K562 (cell line): Measurements from ENCODE around the gene TMTC2. TPM values are rescaled to one million over a fixed set of nuclear protein-coding genes. Genes with fewer than 3 reads are reported as not detected.

Source experiments
- ATAC-seq: fragments of 200-7000 bp; cut with Tn5 transposase; 3 replicates; pipeline ENCODE4 v1.9.1; 2020; ENCODE audit warnings: moderate library complexity
- BruUV-seq: library from RNA; stranded (reverse); fragments of 400-500 nt; replicated peaks from 2 replicates; lab custom pipeline; 2021; lab: Mats Ljungman, UMichigan
- CTCF ChIA-PET: fragments of 300-600 bp; formaldehyde crosslinking; extraction: SDS; loops from one replicate; lab custom pipeline; 2021; ENCODE audit warnings: low intra/inter-chr PET ratio; lab: Yijun Ruan, JAX
- POLR2A ChIA-PET: fragments of 300-600, 350-650 bp; sonication (Branson Sonifier 250); formaldehyde crosslinking; extraction: SDS; loops from one replicate; lab custom pipeline; 2021; ENCODE audit warnings: antibody characterized with exemption, inconsistent platforms; lab: Yijun Ruan, JAX
- DNase-seq, 4 experiments: peaks; one replicate each; pipeline versions ENCODE4 v3.0.0 to v3.0.0-alpha.2; 2011 to 2018; ENCODE audit warnings: low spot score in 3 of 4, mixed read lengths in 3 of 4; ENCODE audit errors: extremely low read depth in 1 of 4
- FAIRE-seq: peaks from 2 replicates; lab custom pipeline; 2011; peaks lifted over from hg19 to GRCh38; lab: Jason Lieb, UNC
- H2AFZ ChIP-seq: 2 replicates; pipeline ENCODE4 v1.6.0; 2011; ENCODE audit warnings: low read depth, low read length, control low read depth, inconsistent platforms
- H3K27ac ChIP-seq: fragments of 200-600 bp; 3 replicates; pipeline ENCODE4 v1.8.0; 2011; ENCODE audit warnings: low read depth, mild to moderate bottlenecking, control low read depth, inconsistent platforms, low read length, moderate library complexity, mixed read lengths; ENCODE audit errors: extremely low read depth
- H3K27me3 ChIP-seq, 2 experiments: fragments of 300-600 bp in 1 of 2; 2 replicates in 1 of 2; 3 replicates in 1 of 2; pipeline versions ENCODE4 v1.6.0 to v1.8.0; 2011; ENCODE audit warnings: inconsistent platforms in 2 of 2, low read length in 2 of 2, mild to moderate bottlenecking in 1 of 2, mixed read lengths in 1 of 2, moderate library complexity in 1 of 2; ENCODE audit not compliant: control insufficient read depth in 2 of 2, insufficient read depth in 2 of 2
- H3K36me3 ChIP-seq: fragments of 300-600 bp; 3 replicates; pipeline ENCODE4 v1.8.0; 2011; ENCODE audit warnings: mild to moderate bottlenecking, low read length, inconsistent platforms; ENCODE audit not compliant: control insufficient read depth, insufficient read depth
- H3K4me1 ChIP-seq, 2 experiments: fragments of 200-600 bp in 1 of 2; replicated peaks in 1 of 2; 2 replicates in 1 of 2; 3 replicates in 1 of 2; pipeline versions ENCODE4 v1.5.1 to v1.8.0; 2011; ENCODE audit warnings: inconsistent platforms in 2 of 2, low read length in 2 of 2, mild to moderate bottlenecking in 1 of 2, mixed read lengths in 1 of 2, moderate library complexity in 1 of 2; ENCODE audit not compliant: control insufficient read depth in 2 of 2, insufficient read depth in 2 of 2
- H3K4me2 ChIP-seq: 2 replicates; pipeline ENCODE4 v1.6.1; 2011; ENCODE audit warnings: low read length, control low read depth, inconsistent platforms, mixed read lengths; ENCODE audit not compliant: insufficient read depth
- H3K4me3 ChIP-seq: fragments of 200-600 bp; sonication (generic), shearing (Covaris generic); 2 replicates; pipeline ENCODE4 v1.5.1; 2016; ENCODE audit warnings: control low read depth, inconsistent platforms
- H3K79me2 ChIP-seq: fragments of 200-600 bp; 3 replicates; pipeline ENCODE4 v1.8.0; 2011; ENCODE audit warnings: low read length, inconsistent platforms; ENCODE audit not compliant: control insufficient read depth, insufficient read depth
- H3K9ac ChIP-seq, 2 experiments: 2 replicates each; pipeline versions ENCODE4 v1.6.0 to v1.6.1; 2011; ENCODE audit warnings: low read depth in 2 of 2, low read length in 2 of 2, control low read depth in 1 of 2, inconsistent platforms in 1 of 2, mild to moderate bottlenecking in 1 of 2, mixed read lengths in 1 of 2; ENCODE audit not compliant: insufficient read depth in 1 of 2
- H3K9me1 ChIP-seq: one replicate; pipeline ENCODE4 v1.6.0; 2011; ENCODE audit warnings: inconsistent platforms, mild to moderate bottlenecking, low read length, moderate library complexity; ENCODE audit not compliant: control insufficient read depth, insufficient read depth
- H3K9me3 ChIP-seq: replicated peaks from 2 replicates; pipeline ENCODE4 v1.5.1; 2011; ENCODE audit warnings: low read depth, low read length, inconsistent platforms; ENCODE audit not compliant: control insufficient read depth, insufficient read depth
- H4K20me1 ChIP-seq: replicated peaks from 2 replicates; pipeline ENCODE4 v1.6.1; 2011; ENCODE audit warnings: low read length, inconsistent platforms, mixed read lengths; ENCODE audit not compliant: control insufficient read depth, insufficient read depth
- CAMTA2 ChIP-seq: fragments of 250-450 bp; sonication (Bioruptor Pico); conservative IDR thresholded peaks from 2 replicates; pipeline ENCODE4 v1.5.1; 2022
- MTA1 ChIP-seq: fragments of 450-650 bp; IDR thresholded peaks from 2 replicates; pipeline ENCODE4 v1.6.1; 2017; ENCODE audit warnings: borderline replicate concordance
- MXI1 ChIP-seq: IDR thresholded peaks from 2 replicates; pipeline ENCODE4 v1.6.1; 2011; ENCODE audit warnings: low read depth, mild to moderate bottlenecking, improper control_type of control experiment, low read length
- NR2C2 ChIP-seq, 2 experiments: fragments of 200-800 bp in 1 of 2; sonication (Bioruptor generic) in 1 of 2; sonication (generic) in 1 of 2; formaldehyde crosslinking in 1 of 2; IDR thresholded peaks; 2 replicates each; pipeline versions ENCODE4 v1.6.1 to v1.8.0; 2016 to 2022; ENCODE audit warnings: mild to moderate bottlenecking in 1 of 2, missing compliant biosample characterization in 1 of 2, missing genetic modification characterization in 1 of 2, missing genetic modification reagents in 1 of 2
- TCFL5 ChIP-seq: fragments of 250-450 bp; sonication (Bioruptor Pico); conservative IDR thresholded peaks from 2 replicates; pipeline ENCODE4 v1.6.1; 2021; ENCODE audit warnings: mild to moderate bottlenecking, moderate library complexity, matching md5 sums
- WGBS: fragments of 100-300 bp; shearing (Covaris generic); methylation state at CpG from one replicate; pipeline ENCODE4 v1.1.6; 2016; ENCODE audit warnings: low coverage, mixed read lengths; ENCODE audit not compliant: insufficient coverage; ENCODE audit errors: missing lambda C conversion rate; 5-methylcytosine and 5-hydroxymethylcytosine counted together
- in situ Hi-C: fragments of 300-500 bp; cut with MboI; formaldehyde crosslinking; loops from 4 replicates; pipeline ENCODE4 v1.15.0; 2018; ENCODE audit warnings: inconsistent platforms, mixed read lengths
- intact Hi-C: fragments of 100-400 bp; cut with micrococcal nuclease; formaldehyde crosslinking; loops from 2 replicates; pipeline ENCODE4 v1.14.2; 2022
- polyA plus RNA-seq, 8 experiments: library from polyadenylated mRNA; depleted of rRNA in 4 of 8; stranded (reverse) in 5 of 8; unstranded in 3 of 8; fragments of >200 nt; fragmentation: Nextera tagmentation in 2 of 8; fragmentation: Illumina TruSeq in 1 of 8; extraction: Ambion mirVana in 2 of 8; extraction: Trizol in 1 of 8; gene quantifications; 2 replicates each; pipeline versions ENCODE4 v1.2.1 to v1.2.3, GENCODE V29; 2011 to 2014; ENCODE audit warnings: inconsistent platforms in 1 of 8, missing spikeins in 1 of 8
- total RNA-seq, 7 experiments: library from RNA; depleted of rRNA in 6 of 7; stranded (reverse); fragments of >200 nt in 6 of 7; fragmentation: Illumina TruSeq in 2 of 7; extraction: Trizol in 2 of 7; gene quantifications; 2 replicates each; pipeline versions ENCODE4 v1.2.1 to v1.2.3, GENCODE V29; 2011 to 2021; ENCODE audit warnings: low replicate concordance in 1 of 7
- TF ChIP-seq, protein P1 (sequence below): fragments of 250-450 bp; sonication (Bioruptor Pico); IDR thresholded peaks from 2 replicates; pipeline ENCODE4 v1.4.0; 2020; ENCODE audit warnings: mild to moderate bottlenecking, moderate library complexity

TMTC2 gene
- total and polyA plus RNA-seq, 9 of the 15 experiments (the other 6 are each of a cell fraction or from before 2014, with no cell fraction given), result 0.29 to 1.1 (median 0.55) TPM

DNA sequence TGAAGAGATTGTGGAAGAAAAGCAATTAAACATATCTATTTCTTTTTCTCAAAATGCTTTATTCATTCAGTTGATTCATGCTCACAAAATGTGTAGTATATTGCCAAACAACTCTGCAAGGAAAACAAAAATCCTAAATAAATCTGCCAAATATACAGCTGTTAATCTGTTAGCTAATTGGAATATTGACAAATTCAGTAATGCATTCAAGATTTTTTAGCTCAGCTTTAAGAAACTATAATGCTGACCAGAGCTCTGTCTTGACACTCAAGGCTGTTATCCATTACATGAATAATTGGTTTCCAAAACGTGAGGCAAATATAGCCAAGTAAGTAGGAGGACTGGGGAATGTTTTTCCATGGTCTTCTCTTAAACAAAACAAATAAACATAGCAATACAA is 146.8 kb downstream of the TMTC2 start:
- H3K79me2 ChIP-seq, result no peaks in the 10 kb centered on the region
- H3K4me3 ChIP-seq, result no peak overlapping the region
- WGBS, result 0% methylated on average over 1 of the region's 1 CpG
- in situ Hi-C loops, result no loop called here
- BruUV-seq, result no TSS peak
- POLR2A ChIA-PET, result no interaction called here
- no peak overlapping the region for H3K9ac ChIP-seq
- no peak overlapping the region for H3K27ac ChIP-seq
- DNase-seq (no peak), ATAC-seq (no peak), FAIRE-seq (no peak)
- no peaks in the 10 kb centered on the region for H4K20me1 ChIP-seq
- H3K4me2 ChIP-seq, result no peak overlapping the region
- no peaks in the 10 kb centered on the region for H3K27me3 ChIP-seq
- no peaks in the 10 kb centered on the region for H3K9me1 ChIP-seq
- no peaks in the 10 kb centered on the region for H3K36me3 ChIP-seq
- no peak for TF ChIP-seq NR2C2 (CRISPR knock-in tag; IDR thresholded peaks at IDR 0.05)
- TF ChIP-seq NR2C2 (tag; IDR thresholded peaks at IDR 0.05), result no peak
- TF ChIP-seq TCFL5 (CRISPR knock-in tag), result no peak
- no peak for TF ChIP-seq MTA1
- TF ChIP-seq, protein P1, sequence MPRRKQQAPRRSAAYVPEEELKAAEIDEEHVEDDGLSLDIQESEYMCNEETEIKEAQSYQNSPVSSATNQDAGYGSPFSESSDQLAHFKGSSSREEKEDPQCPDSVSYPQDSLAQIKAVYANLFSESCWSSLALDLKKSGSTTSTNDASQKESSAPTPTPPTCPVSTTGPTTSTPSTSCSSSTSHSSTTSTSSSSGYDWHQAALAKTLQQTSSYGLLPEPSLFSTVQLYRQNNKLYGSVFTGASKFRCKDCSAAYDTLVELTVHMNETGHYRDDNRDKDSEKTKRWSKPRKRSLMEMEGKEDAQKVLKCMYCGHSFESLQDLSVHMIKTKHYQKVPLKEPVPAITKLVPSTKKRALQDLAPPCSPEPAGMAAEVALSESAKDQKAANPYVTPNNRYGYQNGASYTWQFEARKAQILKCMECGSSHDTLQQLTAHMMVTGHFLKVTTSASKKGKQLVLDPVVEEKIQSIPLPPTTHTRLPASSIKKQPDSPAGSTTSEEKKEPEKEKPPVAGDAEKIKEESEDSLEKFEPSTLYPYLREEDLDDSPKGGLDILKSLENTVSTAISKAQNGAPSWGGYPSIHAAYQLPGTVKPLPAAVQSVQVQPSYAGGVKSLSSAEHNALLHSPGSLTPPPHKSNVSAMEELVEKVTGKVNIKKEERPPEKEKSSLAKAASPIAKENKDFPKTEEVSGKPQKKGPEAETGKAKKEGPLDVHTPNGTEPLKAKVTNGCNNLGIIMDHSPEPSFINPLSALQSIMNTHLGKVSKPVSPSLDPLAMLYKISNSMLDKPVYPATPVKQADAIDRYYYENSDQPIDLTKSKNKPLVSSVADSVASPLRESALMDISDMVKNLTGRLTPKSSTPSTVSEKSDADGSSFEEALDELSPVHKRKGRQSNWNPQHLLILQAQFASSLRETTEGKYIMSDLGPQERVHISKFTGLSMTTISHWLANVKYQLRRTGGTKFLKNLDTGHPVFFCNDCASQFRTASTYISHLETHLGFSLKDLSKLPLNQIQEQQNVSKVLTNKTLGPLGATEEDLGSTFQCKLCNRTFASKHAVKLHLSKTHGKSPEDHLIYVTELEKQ, result no peak
- no peak for TF ChIP-seq MXI1
- no peak for TF ChIP-seq CAMTA2 (CRISPR knock-in tag)
- H3K4me1 ChIP-seq, result no peaks in the 10 kb centered on the region
- CTCF ChIA-PET, result no interaction called here
- intact Hi-C loops, result no loop called here
- H3K9me3 ChIP-seq, result no peaks in the 10 kb centered on the region
- no peak overlapping the region for H2AFZ ChIP-seq
